Pancreas (tissue), 10 donors: ENCODE results near the gene HNRNPA0. TPM values are rescaled to one million over a fixed set of nuclear protein-coding genes. Genes with fewer than 3 reads are reported as not detected.

ENCODE experiments used
- ATAC-seq, 4 donors: fragments of 200-7000 bp; cut with Tn5 transposase; one replicate each; pipeline versions ENCODE4 v1.8.0 to v1.9.1; 2020; ENCODE audit warnings: mild to moderate bottlenecking in 4 of 4, moderate library complexity in 4 of 4
- DNase-seq, 6 donors: peaks; one replicate each; pipeline ENCODE4 v3.0.0-alpha.2; 2020
- FAIRE-seq: peaks from 2 replicates; lab custom pipeline; 2012; peaks lifted over from hg19 to GRCh38; lab: Jason Lieb, UNC
- H3K27ac ChIP-seq, 4 donors: fragments of 200-600 bp; sonication (generic); 1 replicate in 3 of 4; 2 replicates in 1 of 4; pipeline versions ENCODE4 v1.5.0 to v1.8.0; 2020
- H3K27me3 ChIP-seq, 4 donors: fragments of 200-600 bp; one replicate each; pipeline ENCODE4 v1.8.0; 2021
- H3K36me3 ChIP-seq, 3 donors: fragments of 200-600 bp; sonication (generic) in 1 of 3; one replicate each; pipeline versions ENCODE4 v1.5.0 to v1.8.0; 2020 to 2021
- H3K4me1 ChIP-seq, 3 donors: fragments of 200-600 bp; one replicate each; pipeline ENCODE4 v1.8.0; 2021
- H3K4me3 ChIP-seq, 4 donors: fragments of 200-600 bp; sonication (generic) in 2 of 4; one replicate each; pipeline versions ENCODE4 v1.5.0 to v1.8.0; 2020 to 2021
- H3K9me3 ChIP-seq, 4 donors: fragments of 200-600 bp; one replicate each; pipeline ENCODE4 v1.8.0; 2021
- WGBS, 2 donors: extraction: QIAGEN DNeasy Blood & Tissue Kit; methylation state at CpG; one replicate each; pipeline ENCODE4 v1.1.7; 2013; 5-methylcytosine and 5-hydroxymethylcytosine counted together
- intact Hi-C, 3 donors: fragments of 100-400 bp; cut with DNase I; formaldehyde crosslinking; loops; one replicate each; pipeline versions ENCODE4 v1.11.1 to v1.14.2; 2022
- polyA plus RNA-seq, 2 donors: library from polyadenylated mRNA; stranded (reverse); fragments of 200-250 nt; gene quantifications; one replicate each; pipeline ENCODE4 v1.2.3, GENCODE V29; 2013
- total RNA-seq, 6 donors: library from RNA; stranded (reverse); fragmentation: NEBNext Ultra II Directional in 4 of 6; extraction: Animal tissue kit (Norgen Biotek cat#: 25700) in 4 of 6; gene quantifications; one replicate each; pipeline versions ENCODE4 v1.2.1 to v1.2.4, GENCODE V29; 2021 to 2023
- TF ChIP-seq, protein P1 (sequence below), 4 donors: fragments of 200-600 bp; sonication (generic) in 3 of 4; IDR thresholded peaks; one replicate each; pipeline versions ENCODE4 v1.5.0 to v1.8.0; 2021; ENCODE audit warnings: antibody characterized with exemption in 4 of 4
- donor health status: healthy with polysubstance abuse.
- donor health status: DM: no; HTN: no; CAD: no; lungs with moderate emphysema.
- donor health status: DM: no; HTN: no; CAD: no.
- donor health status: control.
- donor health status: control.
- donor health status: Bipolar disorder and iron deficiency.
- donor health status: DM: yes; HTN: yes; CAD: no.
- donor health status: DM: no; HTN: no; CAD: no.
- donor health status: DM: no; HTN: no; CAD: no.
- donor health status: DM: yes; HTN: yes; CAD: no.

HNRNPA0 gene
- total and polyA plus RNA-seq, 8 donors, result 8.0 to 14.1 (median 12.2) TPM

DNA sequence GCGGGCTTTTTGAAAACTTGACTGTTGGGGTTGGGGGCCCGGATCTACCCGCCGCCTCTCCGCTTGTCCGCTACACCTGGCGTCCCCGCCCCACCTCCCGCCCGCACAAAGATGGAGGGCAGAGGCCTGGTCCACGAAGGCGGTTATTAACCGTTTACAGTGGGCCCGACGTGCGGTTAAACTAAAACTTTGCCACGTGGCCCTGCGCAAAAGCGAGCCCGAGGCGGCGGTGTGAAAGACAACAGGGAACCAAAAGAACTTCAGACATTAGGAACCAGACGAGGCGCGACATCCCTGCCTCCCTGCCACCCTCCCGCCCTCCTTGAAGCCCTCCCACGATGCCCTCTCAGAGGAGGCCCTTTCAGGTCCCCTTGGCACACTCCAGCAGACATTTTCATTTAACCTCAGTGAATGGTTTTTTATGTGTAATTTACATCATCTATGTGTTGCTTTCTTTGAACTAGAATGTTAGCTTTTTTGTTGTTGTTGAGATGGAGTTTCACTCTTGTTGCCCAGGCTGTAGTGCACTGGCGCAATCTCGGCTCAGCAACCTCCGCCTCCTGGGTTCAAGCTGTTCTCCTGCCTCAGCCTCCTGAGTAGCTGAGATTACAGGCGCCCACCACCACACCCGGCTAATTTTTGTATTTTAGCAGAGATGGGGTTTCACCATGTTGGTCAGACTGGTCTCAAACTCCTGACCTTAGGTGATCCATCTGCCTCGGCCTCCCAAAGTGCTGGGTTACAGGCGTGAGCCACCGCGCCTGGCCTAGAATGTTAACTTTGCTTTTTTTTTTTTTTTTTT, 999 bp upstream of the HNRNPA0 start:
- peak overlapping the region; percentile 62 to 95 (median 80) for H3K4me3 ChIP-seq
- peak in 2 of 6 donors; percentile 14 to 18 for DNase-seq
- intact Hi-C loops, result no loop called here
- H3K9me3 ChIP-seq, result no peaks in the 10 kb centered on the region
- H3K27me3 ChIP-seq, result no peaks in the 10 kb centered on the region
- FAIRE-seq, result no peak
- ATAC-seq, result peak; percentile 23 to 56 (median 34)
- peak overlapping the region; percentile 97 to 100 (median 99) for H3K27ac ChIP-seq
- no peaks in the 10 kb centered on the region for H3K36me3 ChIP-seq
- 27 to 28% methylated on average over 36 of the region's 36 CpGs for WGBS, 2 donors
- H3K4me1 ChIP-seq, result peaks cover 4 to 17% (median 16%) of the 10 kb centered on the region in 3 donors
- TF ChIP-seq, protein P1, sequence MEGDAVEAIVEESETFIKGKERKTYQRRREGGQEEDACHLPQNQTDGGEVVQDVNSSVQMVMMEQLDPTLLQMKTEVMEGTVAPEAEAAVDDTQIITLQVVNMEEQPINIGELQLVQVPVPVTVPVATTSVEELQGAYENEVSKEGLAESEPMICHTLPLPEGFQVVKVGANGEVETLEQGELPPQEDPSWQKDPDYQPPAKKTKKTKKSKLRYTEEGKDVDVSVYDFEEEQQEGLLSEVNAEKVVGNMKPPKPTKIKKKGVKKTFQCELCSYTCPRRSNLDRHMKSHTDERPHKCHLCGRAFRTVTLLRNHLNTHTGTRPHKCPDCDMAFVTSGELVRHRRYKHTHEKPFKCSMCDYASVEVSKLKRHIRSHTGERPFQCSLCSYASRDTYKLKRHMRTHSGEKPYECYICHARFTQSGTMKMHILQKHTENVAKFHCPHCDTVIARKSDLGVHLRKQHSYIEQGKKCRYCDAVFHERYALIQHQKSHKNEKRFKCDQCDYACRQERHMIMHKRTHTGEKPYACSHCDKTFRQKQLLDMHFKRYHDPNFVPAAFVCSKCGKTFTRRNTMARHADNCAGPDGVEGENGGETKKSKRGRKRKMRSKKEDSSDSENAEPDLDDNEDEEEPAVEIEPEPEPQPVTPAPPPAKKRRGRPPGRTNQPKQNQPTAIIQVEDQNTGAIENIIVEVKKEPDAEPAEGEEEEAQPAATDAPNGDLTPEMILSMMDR (IDR thresholded peaks at IDR 0.05), result no peak

DNA sequence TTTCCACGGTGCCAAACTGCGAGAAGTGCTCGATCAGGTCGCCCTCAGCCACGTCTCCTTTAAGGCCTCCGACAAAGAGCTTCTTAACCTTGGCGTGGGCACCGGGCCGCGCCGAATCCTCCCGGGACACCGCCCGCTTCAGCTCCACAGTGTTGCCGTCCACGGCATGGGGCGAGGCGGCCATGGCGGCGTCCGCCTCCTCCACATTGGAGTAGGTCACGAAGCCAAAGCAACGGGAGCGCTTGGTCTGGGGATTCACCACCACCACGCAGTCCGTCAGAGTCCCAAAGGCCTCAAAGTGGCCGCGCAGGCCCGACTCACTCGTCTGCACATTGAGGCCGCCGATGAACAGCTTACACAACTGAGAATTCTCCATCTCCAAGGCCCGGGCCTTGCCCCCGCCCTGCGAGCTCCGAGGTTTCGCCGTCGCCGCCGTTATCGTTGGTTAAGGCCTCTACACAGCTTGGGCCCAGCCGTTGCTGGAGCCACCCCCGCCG, 424 bp downstream of the HNRNPA0 start:
- ATAC-seq (peak; percentile 4 to 35 (median 28)), FAIRE-seq (no peak), DNase-seq (peak in 3 of 6 donors; percentile 68 to 87 (median 80))
- Histone ChIP-seq H3K4me1 (peaks cover 13 to 30% (median 29%) of the 10 kb centered on the region in 3 donors), H3K27me3 (no peaks in the 10 kb centered on the region), H3K9me3 (no peaks in the 10 kb centered on the region), H3K27ac (peak overlapping the region; percentile 97 to 100 (median 99)), H3K36me3 (no peaks in the 10 kb centered on the region), H3K4me3 (peak overlapping the region; percentile 62 to 95 (median 80))
- TF ChIP-seq, protein P1 (IDR thresholded peaks at IDR 0.05), result no peak
- WGBS, 2 donors, result 0% methylated on average over 44 to 45 of the region's 45 CpGs
- intact Hi-C loops, result no loop called here

DNA sequence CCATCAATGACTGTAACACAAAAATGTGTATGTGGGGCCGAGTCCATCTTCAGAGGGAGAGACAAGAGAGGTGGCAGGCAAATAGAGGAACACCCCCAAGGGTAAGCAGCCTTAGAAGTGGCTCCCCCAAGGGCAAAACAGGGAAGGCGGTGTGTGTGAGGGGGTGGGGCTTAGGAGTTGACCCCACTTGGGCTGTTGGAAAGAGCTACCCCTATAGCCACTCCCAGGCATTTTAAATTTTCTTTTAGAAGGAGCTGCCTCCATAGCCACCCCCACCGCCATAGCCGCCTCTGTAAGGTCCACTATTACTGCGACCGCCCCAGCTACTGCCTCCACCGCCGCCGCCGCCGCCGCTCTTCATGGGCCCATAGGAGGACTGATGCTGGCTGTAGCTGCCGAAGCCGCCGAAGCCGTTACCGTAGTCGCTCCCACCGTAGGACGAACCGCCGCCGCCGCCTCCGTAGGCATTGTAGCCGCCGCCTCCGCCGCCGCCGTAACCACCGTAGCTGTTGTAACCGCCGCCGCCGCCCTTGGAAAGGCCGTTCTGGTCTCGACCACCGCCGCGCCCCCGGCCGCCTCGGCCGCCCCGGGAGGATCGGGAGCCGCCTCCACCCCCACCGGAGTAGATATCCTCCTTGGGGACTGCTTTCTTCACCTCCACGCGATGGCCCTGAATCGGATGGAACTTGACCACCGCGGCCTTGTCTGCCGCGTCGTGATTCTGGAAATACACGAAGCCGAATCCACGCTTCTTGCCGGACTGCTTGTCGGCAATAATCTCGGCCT, 1.1 kb downstream of the HNRNPA0 start:
- Histone ChIP-seq H3K36me3 (no peaks in the 10 kb centered on the region), H3K9me3 (no peaks in the 10 kb centered on the region), H3K27ac (peak overlapping the region; percentile 97 to 100 (median 99)), H3K4me3 (peak overlapping the region; percentile 62 to 95 (median 80)), H3K27me3 (no peaks in the 10 kb centered on the region), H3K4me1 (peaks cover 19 to 36% (median 35%) of the 10 kb centered on the region in 3 donors)
- FAIRE-seq (no peak), ATAC-seq (peak in 3 of 4 donors; percentile 1 to 2 (median 1)), DNase-seq (peak; percentile 31 to 86 (median 54))
- TF ChIP-seq, protein P1 (IDR thresholded peaks at IDR 0.05), result no peak
- 1% methylated on average over 52 to 63 of the region's 63 CpGs for WGBS, 2 donors
- intact Hi-C loops, result no loop called here

DNA sequence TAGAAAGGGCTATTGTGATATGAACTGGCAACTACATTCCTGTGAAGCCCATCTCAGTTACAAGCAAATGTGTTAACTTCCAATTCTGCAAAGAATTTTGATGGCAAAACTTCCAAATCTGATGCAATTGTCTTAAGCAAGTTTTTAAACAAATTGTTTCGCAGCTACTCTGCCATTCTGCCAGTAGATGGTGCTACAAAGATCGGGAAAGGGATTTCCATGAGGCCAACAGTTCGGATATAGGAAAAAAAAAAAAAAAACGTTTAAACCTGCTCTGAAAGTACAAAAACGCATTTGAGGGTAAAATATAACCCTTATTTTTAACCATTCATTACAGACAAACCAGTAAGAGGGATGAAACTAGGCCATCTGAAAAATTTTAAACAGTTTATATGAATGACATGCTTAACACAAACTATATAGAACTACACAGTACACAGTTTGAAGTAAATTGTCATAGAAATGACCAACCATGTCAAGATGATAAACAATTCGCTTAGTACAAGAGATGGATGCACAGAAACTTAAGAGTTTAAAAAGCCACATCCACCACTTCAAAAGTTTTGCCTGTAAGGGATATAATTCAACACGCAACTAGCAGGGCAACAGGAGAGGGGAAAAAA, 2.2 kb downstream of the HNRNPA0 start:
- WGBS, 2 donors, result 3% methylated on average over 7 of the region's 7 CpGs
- FAIRE-seq (peak; percentile 90), DNase-seq (peak in 2 of 6 donors; percentile 18 to 36), ATAC-seq (no peak)
- peak overlapping the region; percentile 62 to 95 (median 80) for H3K4me3 ChIP-seq
- peaks cover 19 to 45% (median 42%) of the 10 kb centered on the region in 3 donors for H3K4me1 ChIP-seq
- intact Hi-C loops, result no loop called here
- H3K36me3 ChIP-seq, result no peaks in the 10 kb centered on the region
- no peaks in the 10 kb centered on the region for H3K9me3 ChIP-seq
- H3K27ac ChIP-seq, result peak overlapping the region in 2 of 4 donors; percentile 50 to 97
- TF ChIP-seq, protein P1 (IDR thresholded peaks at IDR 0.05), result peak; percentile 17 to 59 (median 56)
- H3K27me3 ChIP-seq, result no peaks in the 10 kb centered on the region
